Testis (tissue), 3 donors: ENCODE results near the gene DPP6. TPM values are rescaled to one million over a fixed set of nuclear protein-coding genes. Genes with fewer than 3 reads are reported as not detected.

ENCODE experiments used
- DNase-seq: peaks from one replicate; pipeline ENCODE4 v3.0.0-alpha.2; 2019
- H3K27ac ChIP-seq, 2 donors: fragments of 200-600 bp; sonication (generic); one replicate each; pipeline ENCODE4 v1.5.1; 2019
- H3K27me3 ChIP-seq: fragments of 200-600 bp; sonication (generic); one replicate; pipeline ENCODE4 v1.5.1; 2019
- H3K36me3 ChIP-seq: fragments of 200-600 bp; sonication (generic); one replicate; pipeline ENCODE4 v1.5.1; 2017; ENCODE audit warnings: low read depth; ENCODE audit errors: missing control alignments
- H3K4me1 ChIP-seq: fragments of 200-600 bp; sonication (generic); one replicate; pipeline ENCODE4 v1.5.1; 2019
- H3K4me3 ChIP-seq, 2 donors: fragments of 200-600 bp; sonication (generic); one replicate each; pipeline ENCODE4 v1.5.1; 2017 to 2019
- H3K9me3 ChIP-seq: fragments of 200-600 bp; sonication (generic); one replicate; pipeline ENCODE4 v1.5.1; 2017
- POLR2A ChIP-seq: fragments of 450-650 bp; IDR thresholded peaks from one replicate; pipeline ENCODE4 v1.6.1; 2017; ENCODE audit warnings: antibody characterized with exemption, mild to moderate bottlenecking, moderate library complexity
- WGBS, 2 donors: methylation state at CpG; one replicate each; pipeline ENCODE4 v1.1.5; 2018; 5-methylcytosine and 5-hydroxymethylcytosine counted together
- intact Hi-C: fragments of 100-400 bp; cut with DNase I; formaldehyde crosslinking; loops from one replicate; pipeline ENCODE4 v1.15.1; 2023; ENCODE audit warnings: low total_unique reads
- polyA plus RNA-seq: library from polyadenylated mRNA; stranded (reverse); fragments of 350-450 nt; fragmentation: Illumina TruSeq; extraction: RNeasy Lipid Tissue Mini Kit (QIAGEN cat#74804); gene quantifications from one replicate; pipeline ENCODE4 v1.2.3, GENCODE V29; 2014; ENCODE audit warnings: low read depth, low replicate concordance; ENCODE audit not compliant: insufficient read depth
- total RNA-seq, 2 donors: library from RNA; depleted of rRNA; stranded (reverse); fragments of >200 nt; gene quantifications; one replicate each; pipeline ENCODE4 v1.2.3, GENCODE V29; 2016
- TF ChIP-seq, protein P1 (sequence below), 3 experiments: fragments of 450-650 bp in 2 of 3; fragments of 200-600 bp in 1 of 3; sonication (generic) in 1 of 3; IDR thresholded peaks; one replicate each; pipeline ENCODE4 v1.5.1; 2016 to 2019; ENCODE audit warnings: antibody characterized with exemption in 3 of 3, mild to moderate bottlenecking in 2 of 3, moderate library complexity in 1 of 3

Gene DPP6
- total and polyA plus RNA-seq, 3 donors from 2014 or later: 26.0 to 78.3 (median 52.8) TPM

GRCh38 chr7:154380771-154381170, 328.6 kb downstream of the DPP6 start:
- no peak for DNase-seq
- Histone ChIP-seq H3K9me3 (no peaks in the 10 kb centered on the region), H3K27ac (no peak overlapping the region), H3K36me3 (no peaks in the 10 kb centered on the region), H3K4me1 (no peaks in the 10 kb centered on the region), H3K27me3 (no peaks in the 10 kb centered on the region), H3K4me3 (no peak overlapping the region)
- WGBS, 2 donors: 83 to 85% methylated on average over 3 of the region's 3 CpGs
- TF ChIP-seq, protein P1, sequence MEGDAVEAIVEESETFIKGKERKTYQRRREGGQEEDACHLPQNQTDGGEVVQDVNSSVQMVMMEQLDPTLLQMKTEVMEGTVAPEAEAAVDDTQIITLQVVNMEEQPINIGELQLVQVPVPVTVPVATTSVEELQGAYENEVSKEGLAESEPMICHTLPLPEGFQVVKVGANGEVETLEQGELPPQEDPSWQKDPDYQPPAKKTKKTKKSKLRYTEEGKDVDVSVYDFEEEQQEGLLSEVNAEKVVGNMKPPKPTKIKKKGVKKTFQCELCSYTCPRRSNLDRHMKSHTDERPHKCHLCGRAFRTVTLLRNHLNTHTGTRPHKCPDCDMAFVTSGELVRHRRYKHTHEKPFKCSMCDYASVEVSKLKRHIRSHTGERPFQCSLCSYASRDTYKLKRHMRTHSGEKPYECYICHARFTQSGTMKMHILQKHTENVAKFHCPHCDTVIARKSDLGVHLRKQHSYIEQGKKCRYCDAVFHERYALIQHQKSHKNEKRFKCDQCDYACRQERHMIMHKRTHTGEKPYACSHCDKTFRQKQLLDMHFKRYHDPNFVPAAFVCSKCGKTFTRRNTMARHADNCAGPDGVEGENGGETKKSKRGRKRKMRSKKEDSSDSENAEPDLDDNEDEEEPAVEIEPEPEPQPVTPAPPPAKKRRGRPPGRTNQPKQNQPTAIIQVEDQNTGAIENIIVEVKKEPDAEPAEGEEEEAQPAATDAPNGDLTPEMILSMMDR (IDR thresholded peaks at IDR 0.05): no peak
- TF ChIP-seq POLR2A: no peak
- intact Hi-C loops: no loop called here

DNA sequence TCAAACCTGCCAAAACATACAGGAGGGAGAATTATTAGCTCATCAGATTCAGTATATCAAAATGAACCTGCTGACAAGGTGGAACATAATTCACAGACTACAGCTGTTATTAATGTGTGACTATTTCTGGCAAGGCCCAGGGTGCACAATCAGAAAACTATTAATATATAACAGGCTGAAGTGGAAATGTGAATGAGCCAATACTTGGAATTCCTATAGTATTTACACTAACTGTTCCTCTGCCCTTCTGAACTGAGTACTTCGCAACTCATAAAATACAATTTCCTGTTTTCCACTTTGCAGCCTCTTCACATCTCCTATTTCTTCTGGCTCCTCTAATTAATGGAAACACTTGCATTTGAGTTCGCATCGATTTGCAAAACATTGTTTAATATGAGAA, 330.8 kb downstream of the DPP6 start:
- H3K4me1 ChIP-seq: no peaks in the 10 kb centered on the region
- intact Hi-C loops: no loop called here
- H3K27me3 ChIP-seq: no peaks in the 10 kb centered on the region
- no peak for TF ChIP-seq POLR2A
- TF ChIP-seq, protein P1 (IDR thresholded peaks at IDR 0.05): no peak
- no peaks in the 10 kb centered on the region for H3K9me3 ChIP-seq
- no peaks in the 10 kb centered on the region for H3K36me3 ChIP-seq
- H3K27ac ChIP-seq: no peak overlapping the region
- no peak overlapping the region for H3K4me3 ChIP-seq
- 63 to 67% methylated on average over 3 of the region's 3 CpGs for WGBS, 2 donors
- no peak for DNase-seq

- Histone ChIP-seq H3K27ac (no peak overlapping the region), H3K4me3 (no peak overlapping the region), H3K36me3 (no peaks in the 10 kb centered on the region), H3K4me1 (no peaks in the 10 kb centered on the region), H3K9me3 (no peaks in the 10 kb centered on the region), H3K27me3 (no peaks in the 10 kb centered on the region)
- WGBS, 2 donors: 85 to 94% methylated on average over 8 of the region's 8 CpGs
- no peak for DNase-seq
- intact Hi-C loops: no loop called here
- no peak for TF ChIP-seq POLR2A
- TF ChIP-seq, protein P1 (IDR thresholded peaks at IDR 0.05): no peak
Measured at GRCh38 chr7:154385214-154385613, 333.0 kb downstream of the DPP6 start.

- Histone ChIP-seq H3K36me3 (no peaks in the 10 kb centered on the region), H3K27me3 (no peaks in the 10 kb centered on the region), H3K9me3 (no peaks in the 10 kb centered on the region), H3K4me1 (no peaks in the 10 kb centered on the region), H3K27ac (no peak overlapping the region), H3K4me3 (no peak overlapping the region)
- no peak for DNase-seq
- intact Hi-C loops: no loop called here
- TF ChIP-seq, protein P1 (IDR thresholded peaks at IDR 0.05): no peak
- no peak for TF ChIP-seq POLR2A
Measured at GRCh38 chr7:154387252-154387651, 335.1 kb downstream of the DPP6 start.

GRCh38 chr7:154388412-154388811, 336.2 kb downstream of the DPP6 start:
- H3K27me3 ChIP-seq: no peaks in the 10 kb centered on the region
- H3K9me3 ChIP-seq: no peaks in the 10 kb centered on the region
- no peak overlapping the region for H3K4me3 ChIP-seq
- H3K36me3 ChIP-seq: no peaks in the 10 kb centered on the region
- H3K27ac ChIP-seq: no peak overlapping the region
- WGBS, 2 donors: 80 to 81% methylated on average over 4 of the region's 4 CpGs
- H3K4me1 ChIP-seq: no peaks in the 10 kb centered on the region
- no peak for DNase-seq
- TF ChIP-seq, protein P1 (IDR thresholded peaks at IDR 0.05): no peak
- TF ChIP-seq POLR2A: no peak
- intact Hi-C loops: no loop called here
